Left renal pelvis (tissue), 4 donors: ENCODE measurements around the gene TNFRSF1A. TPM values are rescaled to one million over a fixed set of nuclear protein-coding genes. Genes with fewer than 3 reads are reported as not detected.
A peak's percentile ranks its signal among the peaks of the same experiment; 100 is the strongest.

ENCODE experiments used
- DNase-seq, 4 donors: peaks; one replicate each; pipeline ENCODE4 v3.0.0-alpha.2; 2013; ENCODE audit warnings: low read depth in 4 of 4, low spot score in 3 of 4
- polyA plus RNA-seq, 4 donors: library from polyadenylated mRNA; unstranded; fragments of 120-200 nt; gene quantifications; one replicate each; pipeline ENCODE4 v1.2.1, GENCODE V29; 2013; ENCODE audit not compliant: insufficient read length in 4 of 4

Gene TNFRSF1A
- polyA plus RNA-seq, 4 donors = 82.1 to 173 (median 109) TPM

- DNase-seq = no peak
Measured at GRCh38 chr12:6375269-6376078, 33.6 kb upstream of the TNFRSF1A start, which contains the start of gene SCNN1A. Gene SCNN1A (minus strand): TSS chr12:6375563. CDS start chr12:6374783, 780 bp downstream.

- DNase-seq = no peak
Measured at GRCh38 chr12:6374786-6375160, 32.9 kb upstream of the TNFRSF1A start.

- no peak for DNase-seq
Measured at GRCh38 chr12:6374028-6374785, 32.3 kb upstream of the TNFRSF1A start.

- no peak for DNase-seq
Measured at GRCh38 chr12:6373022-6373787, 31.3 kb upstream of the TNFRSF1A start.

- no peak for DNase-seq
Measured at GRCh38 chr12:6372403-6373003, 30.6 kb upstream of the TNFRSF1A start.

- peak in 1 of 4 donors; percentile 80 for DNase-seq
Measured at GRCh38 chr12:6370994-6371754, 29.3 kb upstream of the TNFRSF1A start.

- DNase-seq = no peak
Measured at GRCh38 chr12:6370576-6370935, 28.7 kb upstream of the TNFRSF1A start.

- no peak for DNase-seq
Measured at GRCh38 chr12:6369916-6370575, 28.2 kb upstream of the TNFRSF1A start.

GRCh38 chr12:6368906-6369525, 27.1 kb upstream of the TNFRSF1A start:
- no peak for DNase-seq

GRCh38 chr12:6367969-6368892, 26.4 kb upstream of the TNFRSF1A start:
- no peak for DNase-seq

GRCh38 chr12:6367065-6367968, 25.4 kb upstream of the TNFRSF1A start:
- DNase-seq = no peak

- no peak for DNase-seq
Measured at GRCh38 chr12:6364044-6364374, 22.1 kb upstream of the TNFRSF1A start.

- DNase-seq = no peak
Measured at GRCh38 chr12:6363330-6364043, 21.6 kb upstream of the TNFRSF1A start.

GRCh38 chr12:6363010-6363329, 21.1 kb upstream of the TNFRSF1A start:
- no peak for DNase-seq

GRCh38 chr12:6362403-6362802, 20.5 kb upstream of the TNFRSF1A start:
- DNase-seq = no peak

- no peak for DNase-seq
Measured at GRCh38 chr12:6361834-6362233, 20.0 kb upstream of the TNFRSF1A start.
